ENCODE data around the gene ANXA4.

Gene ANXA4

GRCh38 chr2:69827796-69828540 is 86.0 kb downstream of the ANXA4 start:
- ATAC-seq: no peak
- TF ChIP-seq RARB (CRISPR knock-in tag; IDR thresholded peaks at IDR 0.05) (no peak), ESRRG (CRISPR knock-in tag; IDR thresholded peaks at IDR 0.05) (no peak), ZC3H10 (CRISPR knock-in tag; IDR thresholded peaks at IDR 0.05) (no peak)
- TF ChIP-seq, protein P1, sequence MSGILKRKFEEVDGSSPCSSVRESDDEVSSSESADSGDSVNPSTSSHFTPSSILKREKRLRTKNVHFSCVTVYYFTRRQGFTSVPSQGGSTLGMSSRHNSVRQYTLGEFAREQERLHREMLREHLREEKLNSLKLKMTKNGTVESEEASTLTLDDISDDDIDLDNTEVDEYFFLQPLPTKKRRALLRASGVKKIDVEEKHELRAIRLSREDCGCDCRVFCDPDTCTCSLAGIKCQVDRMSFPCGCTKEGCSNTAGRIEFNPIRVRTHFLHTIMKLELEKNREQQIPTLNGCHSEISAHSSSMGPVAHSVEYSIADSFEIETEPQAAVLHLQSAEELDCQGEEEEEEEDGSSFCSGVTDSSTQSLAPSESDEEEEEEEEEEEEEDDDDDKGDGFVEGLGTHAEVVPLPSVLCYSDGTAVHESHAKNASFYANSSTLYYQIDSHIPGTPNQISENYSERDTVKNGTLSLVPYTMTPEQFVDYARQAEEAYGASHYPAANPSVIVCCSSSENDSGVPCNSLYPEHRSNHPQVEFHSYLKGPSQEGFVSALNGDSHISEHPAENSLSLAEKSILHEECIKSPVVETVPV (CRISPR knock-in tag; IDR thresholded peaks at IDR 0.05): no peak

DNA sequence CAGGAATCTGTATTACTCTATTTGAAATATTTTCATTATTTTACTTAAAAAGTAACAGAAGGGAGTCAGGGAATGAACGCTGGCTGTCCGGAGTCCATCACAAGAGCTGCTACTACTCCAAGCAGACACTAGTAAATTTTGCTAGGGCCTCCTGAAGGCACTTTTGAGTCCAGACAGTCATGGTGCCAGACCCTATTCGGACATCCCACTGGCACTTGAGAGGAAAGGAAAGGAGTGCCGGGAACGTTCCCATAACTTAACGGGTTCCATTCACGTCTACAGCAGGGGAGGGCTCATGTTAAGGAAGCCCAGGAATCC is 87.0 kb downstream of the ANXA4 start:
- TF ChIP-seq TCF4 (CRISPR knock-in tag; IDR thresholded peaks at IDR 0.05; ENCODE audit: borderline replicate concordance) (no peak), PATZ1 (CRISPR knock-in tag; IDR thresholded peaks at IDR 0.05; ENCODE audit: borderline replicate concordance) (0 out of 2 replicates have a peak, but pooled peaks have one; percentile 15), ZC3H10 (CRISPR knock-in tag; IDR thresholded peaks at IDR 0.05) (no peak), ZFP3 (CRISPR knock-in tag; IDR thresholded peaks at IDR 0.05) (0 out of 2 replicates have a peak, but pooled peaks have one; percentile 12), SNAI2 (CRISPR knock-in tag; IDR thresholded peaks at IDR 0.05) (no peak), ISL1 (CRISPR knock-in tag; IDR thresholded peaks at IDR 0.05) (no peak)
- ATAC-seq: no peak; the same call in 2 of the 3 replicates

DNA sequence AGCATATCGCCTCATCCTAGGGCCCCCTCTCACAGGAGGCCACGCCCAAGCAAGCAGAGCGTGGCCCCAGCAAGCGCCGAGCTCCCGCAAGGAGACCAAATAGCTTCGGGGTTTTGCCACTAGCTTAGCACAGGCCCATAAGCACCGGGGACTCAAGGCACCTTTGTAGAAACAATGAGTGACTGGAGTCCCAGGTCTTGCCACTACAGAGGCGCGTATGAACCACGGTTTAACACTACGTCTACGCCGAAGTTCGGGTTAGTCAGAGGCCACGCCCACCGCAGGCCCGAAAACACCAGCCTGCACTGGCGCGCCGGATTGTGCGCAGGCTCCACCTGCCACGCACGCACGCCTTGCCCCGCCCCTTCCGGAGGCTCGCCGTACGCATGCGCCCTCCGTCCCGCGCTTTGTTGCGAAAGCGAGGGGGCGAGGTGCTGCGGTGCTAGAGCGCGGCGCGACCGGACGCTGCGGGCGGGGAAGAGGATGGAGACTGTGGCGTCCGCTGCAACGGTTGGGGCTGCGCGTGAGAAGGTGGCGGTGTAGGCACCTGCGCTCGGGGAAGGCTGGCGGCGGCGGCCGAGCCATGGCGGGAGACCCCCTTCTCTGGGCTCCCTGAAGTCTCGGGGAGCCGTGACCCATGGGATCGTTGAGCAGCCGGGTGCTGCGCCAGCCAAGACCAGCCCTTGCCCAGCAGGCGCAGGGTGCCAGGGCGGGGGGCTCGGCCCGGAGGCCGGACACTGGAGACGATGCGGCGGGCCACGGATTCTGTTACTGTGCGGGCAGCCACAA is 87.5 kb downstream of the ANXA4 start, which contains the start of gene GMCL1:
Gene GMCL1 (plus strand): TSS at position 405 of the 789 bp plus-strand sequence. CDS start 233 bp downstream, at position 638.
- TF ChIP-seq, protein P2, sequence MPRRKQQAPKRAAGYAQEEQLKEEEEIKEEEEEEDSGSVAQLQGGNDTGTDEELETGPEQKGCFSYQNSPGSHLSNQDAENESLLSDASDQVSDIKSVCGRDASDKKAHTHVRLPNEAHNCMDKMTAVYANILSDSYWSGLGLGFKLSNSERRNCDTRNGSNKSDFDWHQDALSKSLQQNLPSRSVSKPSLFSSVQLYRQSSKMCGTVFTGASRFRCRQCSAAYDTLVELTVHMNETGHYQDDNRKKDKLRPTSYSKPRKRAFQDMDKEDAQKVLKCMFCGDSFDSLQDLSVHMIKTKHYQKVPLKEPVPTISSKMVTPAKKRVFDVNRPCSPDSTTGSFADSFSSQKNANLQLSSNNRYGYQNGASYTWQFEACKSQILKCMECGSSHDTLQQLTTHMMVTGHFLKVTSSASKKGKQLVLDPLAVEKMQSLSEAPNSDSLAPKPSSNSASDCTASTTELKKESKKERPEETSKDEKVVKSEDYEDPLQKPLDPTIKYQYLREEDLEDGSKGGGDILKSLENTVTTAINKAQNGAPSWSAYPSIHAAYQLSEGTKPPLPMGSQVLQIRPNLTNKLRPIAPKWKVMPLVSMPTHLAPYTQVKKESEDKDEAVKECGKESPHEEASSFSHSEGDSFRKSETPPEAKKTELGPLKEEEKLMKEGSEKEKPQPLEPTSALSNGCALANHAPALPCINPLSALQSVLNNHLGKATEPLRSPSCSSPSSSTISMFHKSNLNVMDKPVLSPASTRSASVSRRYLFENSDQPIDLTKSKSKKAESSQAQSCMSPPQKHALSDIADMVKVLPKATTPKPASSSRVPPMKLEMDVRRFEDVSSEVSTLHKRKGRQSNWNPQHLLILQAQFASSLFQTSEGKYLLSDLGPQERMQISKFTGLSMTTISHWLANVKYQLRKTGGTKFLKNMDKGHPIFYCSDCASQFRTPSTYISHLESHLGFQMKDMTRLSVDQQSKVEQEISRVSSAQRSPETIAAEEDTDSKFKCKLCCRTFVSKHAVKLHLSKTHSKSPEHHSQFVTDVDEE (CRISPR knock-in tag; IDR thresholded peaks at IDR 0.05): 0 out of 2 replicates have a peak, but pooled peaks have one; percentile 18
- TF ChIP-seq ZNF70 (CRISPR knock-in tag; IDR thresholded peaks at IDR 0.05) (no peak), BACH2 (CRISPR knock-in tag; IDR thresholded peaks at IDR 0.05; ENCODE audit: borderline replicate concordance) (no peak), RARB (CRISPR knock-in tag; IDR thresholded peaks at IDR 0.05) (no peak), OSR1 (CRISPR knock-in tag; IDR thresholded peaks at IDR 0.05) (no peak), ZNF565 (CRISPR knock-in tag; conservative IDR thresholded peaks at IDR 0.05; ENCODE audit: low read depth) (0 out of 2 replicates have a peak, but pooled peaks have one; percentile 23), TOX (CRISPR knock-in tag; IDR thresholded peaks at IDR 0.05; ENCODE audit: borderline replicate concordance) (no peak), TCF4 (CRISPR knock-in tag; IDR thresholded peaks at IDR 0.05; ENCODE audit: borderline replicate concordance) (no peak), POU6F1 (CRISPR knock-in tag; IDR thresholded peaks at IDR 0.05; ENCODE audit: borderline replicate concordance, low read depth) (0 out of 2 replicates have a peak, but pooled peaks have one; percentile 68), ZC3H10 (CRISPR knock-in tag; IDR thresholded peaks at IDR 0.05) (no peak), ZNF8 (CRISPR knock-in tag; IDR thresholded peaks at IDR 0.05) (no peak), ZFP30 (CRISPR knock-in tag; IDR thresholded peaks at IDR 0.05) (no peak), SNAI2 (CRISPR knock-in tag; IDR thresholded peaks at IDR 0.05) (no peak), ZFP3 (CRISPR knock-in tag; IDR thresholded peaks at IDR 0.05) (0 out of 2 replicates have a peak, but pooled peaks have one; percentile 4)
- TF ChIP-seq, protein P3, sequence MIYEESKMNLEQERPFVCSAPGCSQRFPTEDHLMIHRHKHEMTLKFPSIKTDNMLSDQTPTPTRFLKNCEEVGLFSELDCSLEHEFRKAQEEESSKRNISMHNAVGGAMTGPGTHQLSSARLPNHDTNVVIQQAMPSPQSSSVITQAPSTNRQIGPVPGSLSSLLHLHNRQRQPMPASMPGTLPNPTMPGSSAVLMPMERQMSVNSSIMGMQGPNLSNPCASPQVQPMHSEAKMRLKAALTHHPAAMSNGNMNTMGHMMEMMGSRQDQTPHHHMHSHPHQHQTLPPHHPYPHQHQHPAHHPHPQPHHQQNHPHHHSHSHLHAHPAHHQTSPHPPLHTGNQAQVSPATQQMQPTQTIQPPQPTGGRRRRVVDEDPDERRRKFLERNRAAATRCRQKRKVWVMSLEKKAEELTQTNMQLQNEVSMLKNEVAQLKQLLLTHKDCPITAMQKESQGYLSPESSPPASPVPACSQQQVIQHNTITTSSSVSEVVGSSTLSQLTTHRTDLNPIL (CRISPR knock-in tag; IDR thresholded peaks at IDR 0.05; ENCODE audit: low read depth): no peak
- ATAC-seq: peak; percentile 95
